Cerebellar cortex (tissue), 1 donor: ENCODE data around the gene GNB1L.

Experiments
- DNase-seq: peaks from one replicate; pipeline ENCODE4 v3.0.0-alpha.2; 2015; ENCODE audit warnings: low spot score

Gene GNB1L

GRCh38 chr22:19760951-19761724, 93.5 kb downstream of the GNB1L start:
- no peak for DNase-seq

DNA sequence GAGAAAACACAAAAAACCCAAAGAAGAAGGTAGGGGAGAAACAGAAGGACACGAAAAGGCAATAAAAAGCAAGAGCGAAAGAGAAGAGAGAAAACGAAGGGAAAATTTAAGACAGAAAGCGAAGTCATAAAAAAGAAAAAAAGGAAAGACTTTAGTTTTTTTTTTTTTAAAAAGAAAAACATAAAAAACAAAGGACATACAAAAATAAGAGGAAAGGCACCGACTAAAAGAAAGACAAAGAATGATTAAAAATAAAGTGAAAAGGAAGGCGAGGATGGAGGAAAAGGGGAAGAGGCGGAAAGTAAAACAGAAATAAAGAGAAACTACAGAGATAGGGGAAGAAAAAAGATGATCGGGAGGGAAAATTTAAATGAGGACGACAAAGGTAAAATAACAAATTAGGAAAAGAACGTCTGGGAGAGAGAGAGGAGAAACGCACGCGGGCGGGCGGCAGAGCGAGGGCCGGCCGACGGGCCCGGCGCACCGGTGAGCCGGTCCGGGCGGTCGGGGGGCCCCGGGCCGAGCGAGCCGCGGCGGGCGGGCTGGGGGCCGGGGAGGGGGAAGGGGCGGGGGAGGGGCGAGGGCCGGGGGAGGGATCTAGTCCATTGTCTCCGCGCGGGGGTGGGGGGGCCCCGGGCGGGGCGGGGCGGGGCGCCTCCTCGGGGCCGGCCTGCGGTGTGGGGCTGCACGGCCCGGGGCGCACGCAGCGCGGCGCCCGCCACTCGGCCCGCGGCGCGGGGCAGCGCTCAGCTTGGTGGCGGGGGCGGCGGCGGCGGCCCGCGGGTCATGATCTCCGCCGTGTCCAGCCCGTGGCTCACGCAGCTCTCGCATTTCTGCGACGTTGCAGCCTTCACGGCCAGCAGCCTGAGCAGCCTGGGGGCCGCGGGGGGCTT, 94.4 kb downstream of the GNB1L start, which contains the start of gene TBX1:
Gene TBX1 (plus strand): TSS at position 721 of the 893 bp plus-strand sequence. CDS start 66 bp downstream, at position 787.
- DNase-seq, result no peak

- DNase-seq, result no peak
Observed at GRCh38 chr22:19759427-19760057, 95.1 kb downstream of the GNB1L start.

DNA sequence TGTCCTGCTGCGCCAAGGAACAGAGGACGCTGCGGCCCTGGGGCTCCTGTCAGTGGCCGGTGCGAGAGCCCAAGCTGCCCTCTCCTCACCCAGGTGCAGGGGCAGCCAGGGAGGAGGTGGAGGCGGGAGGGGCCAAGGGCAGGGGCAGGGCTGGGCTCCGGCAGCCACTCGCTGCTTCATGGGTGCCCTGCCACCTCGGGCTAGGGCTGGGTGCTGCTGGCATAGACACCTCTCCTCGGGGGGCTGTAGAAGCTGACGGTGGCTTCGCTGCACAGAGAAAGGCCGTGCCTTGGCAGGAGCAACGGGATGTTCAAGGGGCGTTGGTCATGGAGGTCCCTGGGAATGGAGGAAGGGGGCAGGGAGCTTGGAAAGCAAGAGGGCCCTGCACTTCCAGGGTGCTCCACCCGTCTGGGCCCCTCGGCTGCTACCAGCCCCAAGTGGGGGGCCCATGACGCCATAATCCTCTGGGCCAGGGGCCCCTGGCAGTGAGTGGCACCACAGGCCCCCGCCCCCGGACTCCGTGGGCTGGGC, 95.7 kb downstream of the GNB1L start:
- DNase-seq, result no peak

GRCh38 chr22:19757985-19758895, 96.4 kb downstream of the GNB1L start:
- peak; percentile 20 for DNase-seq

- peak; percentile 46 for DNase-seq
Observed at GRCh38 chr22:19757140-19757984, 97.3 kb downstream of the GNB1L start.

- DNase-seq, result peak; percentile 40
Observed at GRCh38 chr22:19756288-19757128, 98.2 kb downstream of the GNB1L start.

DNA sequence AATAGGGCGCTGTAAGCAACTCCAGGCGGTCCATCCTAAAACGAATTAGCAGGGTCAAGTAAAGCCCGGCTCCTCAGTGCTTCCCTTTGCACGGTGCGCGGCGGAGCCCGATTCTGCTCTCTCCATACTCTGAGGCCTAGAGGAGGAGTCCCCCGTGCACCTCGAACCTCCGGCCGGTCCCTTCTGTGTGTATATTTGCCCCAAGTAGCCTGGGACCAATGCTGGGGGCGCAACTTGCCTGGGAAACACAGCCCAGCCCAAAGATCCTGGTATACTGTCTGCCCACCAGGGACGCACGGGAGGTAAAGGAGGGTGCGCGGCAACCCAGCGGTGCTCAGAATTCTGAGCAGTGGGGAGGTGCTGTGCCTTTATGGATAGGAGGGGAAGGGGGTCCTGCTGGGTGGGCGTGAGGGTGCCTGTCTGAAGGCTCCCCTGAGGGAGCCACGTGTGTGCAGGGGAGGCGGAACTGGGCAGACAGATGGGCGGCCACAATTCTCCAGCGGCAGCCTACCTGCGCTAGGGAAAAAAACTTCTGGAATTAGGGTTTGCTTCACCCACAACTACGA, 98.9 kb downstream of the GNB1L start:
- DNase-seq, result no peak

DNA sequence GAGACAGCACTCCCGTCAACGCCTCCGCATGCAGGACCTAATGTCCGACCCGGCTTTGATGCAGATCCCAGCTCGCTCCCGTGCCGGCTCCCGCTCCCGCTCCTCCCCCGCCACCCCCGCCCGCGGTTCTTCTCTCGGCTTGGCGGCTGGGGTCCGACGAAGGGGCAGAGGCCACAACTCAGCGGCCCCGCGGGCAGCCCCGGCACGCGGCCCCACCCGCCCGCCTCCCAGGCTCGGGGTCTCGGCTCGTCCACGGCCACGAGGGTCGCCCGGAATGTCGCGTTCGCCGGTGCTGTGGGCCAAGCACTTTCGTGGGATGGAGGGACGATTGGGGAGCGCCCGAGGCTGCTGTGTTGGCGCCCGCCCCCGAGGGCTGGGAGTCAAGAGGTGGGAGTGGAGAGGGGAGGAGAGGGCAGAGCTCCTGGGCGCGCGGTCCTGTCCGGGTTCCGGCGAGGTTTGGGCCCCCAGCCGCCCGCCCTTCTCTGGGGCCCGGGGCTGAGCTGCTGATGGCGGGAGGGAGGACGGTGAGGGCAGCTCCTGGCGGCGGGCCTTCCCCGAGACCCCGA, 99.4 kb downstream of the GNB1L start:
- no peak for DNase-seq

GRCh38 chr22:19754701-19755144, 100.0 kb downstream of the GNB1L start:
- no peak for DNase-seq

DNA sequence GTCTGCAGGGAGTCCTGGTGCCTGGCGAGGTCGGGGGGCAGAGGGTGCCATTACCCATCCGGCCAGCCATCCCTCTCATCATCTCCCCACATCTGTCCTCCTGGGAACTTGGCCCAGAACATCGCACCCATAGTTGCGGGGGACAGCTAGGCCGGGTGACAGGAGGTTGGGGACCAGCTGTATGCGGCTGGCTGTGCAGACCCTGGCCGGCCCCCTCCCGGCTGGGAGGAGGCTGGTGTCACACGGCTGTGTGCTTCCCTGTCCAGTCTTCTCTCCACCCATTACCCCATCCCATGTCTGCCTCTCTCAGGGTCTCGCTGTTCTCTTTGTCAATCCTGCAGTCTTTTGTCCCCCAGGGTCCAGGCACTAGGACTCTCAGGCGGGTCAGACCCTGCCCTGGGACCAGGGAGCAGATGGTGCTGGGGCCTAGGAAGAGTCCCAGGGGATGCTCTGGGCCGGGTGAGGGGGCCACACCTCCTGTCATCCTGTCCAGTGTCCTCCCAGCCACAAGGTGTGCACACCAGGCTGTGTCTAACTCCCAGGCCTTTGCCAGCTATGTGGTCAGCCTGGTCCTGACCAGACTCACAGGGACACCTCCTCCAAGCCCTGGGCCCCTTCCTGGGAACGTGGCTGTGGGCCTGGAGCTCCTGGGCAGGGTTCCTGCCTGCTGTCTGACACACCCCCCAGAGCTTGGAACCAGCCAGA, 100.5 kb downstream of the GNB1L start:
- DNase-seq, result no peak

- peak; percentile 29 for DNase-seq
Observed at GRCh38 chr22:19753090-19753842, 101.4 kb downstream of the GNB1L start.

GRCh38 chr22:19751497-19752245, 103.0 kb downstream of the GNB1L start:
- DNase-seq, result no peak

- no peak for DNase-seq
Observed at GRCh38 chr22:19750507-19751490, 103.9 kb downstream of the GNB1L start.

DNA sequence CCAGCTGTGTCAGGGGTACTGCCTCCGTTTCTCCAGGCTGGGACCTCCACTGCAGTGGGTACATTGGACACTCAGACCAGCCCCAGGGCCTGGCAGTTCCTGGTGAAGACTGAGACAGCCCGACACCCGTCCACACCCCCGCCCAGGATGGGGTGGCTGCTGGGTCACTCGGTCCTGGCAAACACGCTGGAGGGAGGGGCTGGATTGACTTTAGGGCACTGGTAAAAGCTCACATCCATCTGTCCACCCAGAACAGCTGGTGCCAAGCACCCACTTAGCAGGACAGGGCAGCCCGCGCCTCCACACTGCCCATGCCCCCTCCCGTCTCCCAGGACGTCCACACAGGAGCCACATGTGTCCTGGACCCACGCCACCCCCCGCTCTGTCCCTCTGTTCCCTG, 104.8 kb downstream of the GNB1L start:
- no peak for DNase-seq
